ENCODE measurements around the gene TRIM24.

Gene TRIM24

GRCh38 chr7:138431517-138431916 is 28.5 kb upstream of the TRIM24 start:
- H4K20me1 ChIP-seq (ENCODE audit: insufficient read depth, low read length) = no peaks in the 10 kb centered on the region
- H3K4me3 ChIP-seq (ENCODE audit: low read length) = no peak overlapping the region
- no peaks in the 10 kb centered on the region for H3K9me2 ChIP-seq (replicated peaks; ENCODE audit: insufficient read depth, low read length)
- H3K9me3 ChIP-seq (replicated peaks; ENCODE audit: insufficient read depth, low read length) = no peaks in the 10 kb centered on the region
- no peak overlapping the region for H2AFZ ChIP-seq (ENCODE audit: low read length)
- H3F3A ChIP-seq (ENCODE audit: insufficient read depth, low read length) = no peaks in the 10 kb centered on the region
- H3K4me1 ChIP-seq (ENCODE audit: low read length) = no peaks in the 10 kb centered on the region
- no peaks in the 10 kb centered on the region for H3K27me3 ChIP-seq (replicated peaks; ENCODE audit: insufficient read depth, low read length)
- no peaks in the 10 kb centered on the region for H3K79me2 ChIP-seq (ENCODE audit: low read length)
- H3K27ac ChIP-seq (ENCODE audit: low read length) = no peak overlapping the region
- H3K9ac ChIP-seq (ENCODE audit: low read length) = no peak overlapping the region
- TF ChIP-seq EZH2 (optimal IDR thresholded peaks at IDR 0.05; ENCODE audit: low read depth, low read length) (no peak), EZH2phosphoT487 (IDR thresholded peaks at IDR 0.05; ENCODE audit: low read length) (no peak)
- TF ChIP-seq, protein P1, sequence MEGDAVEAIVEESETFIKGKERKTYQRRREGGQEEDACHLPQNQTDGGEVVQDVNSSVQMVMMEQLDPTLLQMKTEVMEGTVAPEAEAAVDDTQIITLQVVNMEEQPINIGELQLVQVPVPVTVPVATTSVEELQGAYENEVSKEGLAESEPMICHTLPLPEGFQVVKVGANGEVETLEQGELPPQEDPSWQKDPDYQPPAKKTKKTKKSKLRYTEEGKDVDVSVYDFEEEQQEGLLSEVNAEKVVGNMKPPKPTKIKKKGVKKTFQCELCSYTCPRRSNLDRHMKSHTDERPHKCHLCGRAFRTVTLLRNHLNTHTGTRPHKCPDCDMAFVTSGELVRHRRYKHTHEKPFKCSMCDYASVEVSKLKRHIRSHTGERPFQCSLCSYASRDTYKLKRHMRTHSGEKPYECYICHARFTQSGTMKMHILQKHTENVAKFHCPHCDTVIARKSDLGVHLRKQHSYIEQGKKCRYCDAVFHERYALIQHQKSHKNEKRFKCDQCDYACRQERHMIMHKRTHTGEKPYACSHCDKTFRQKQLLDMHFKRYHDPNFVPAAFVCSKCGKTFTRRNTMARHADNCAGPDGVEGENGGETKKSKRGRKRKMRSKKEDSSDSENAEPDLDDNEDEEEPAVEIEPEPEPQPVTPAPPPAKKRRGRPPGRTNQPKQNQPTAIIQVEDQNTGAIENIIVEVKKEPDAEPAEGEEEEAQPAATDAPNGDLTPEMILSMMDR (IDR thresholded peaks at IDR 0.05; ENCODE audit: low read length) = no peak
- no peak overlapping the region for H3K4me2 ChIP-seq (ENCODE audit: low read depth, low read length)
- no peak for DNase-seq
- H3K36me3 ChIP-seq (replicated peaks; ENCODE audit: insufficient read depth, low read length) = 0 out of 2 replicates have a peak, but pooled peaks cover 3% of the 10 kb centered on the region

DNA sequence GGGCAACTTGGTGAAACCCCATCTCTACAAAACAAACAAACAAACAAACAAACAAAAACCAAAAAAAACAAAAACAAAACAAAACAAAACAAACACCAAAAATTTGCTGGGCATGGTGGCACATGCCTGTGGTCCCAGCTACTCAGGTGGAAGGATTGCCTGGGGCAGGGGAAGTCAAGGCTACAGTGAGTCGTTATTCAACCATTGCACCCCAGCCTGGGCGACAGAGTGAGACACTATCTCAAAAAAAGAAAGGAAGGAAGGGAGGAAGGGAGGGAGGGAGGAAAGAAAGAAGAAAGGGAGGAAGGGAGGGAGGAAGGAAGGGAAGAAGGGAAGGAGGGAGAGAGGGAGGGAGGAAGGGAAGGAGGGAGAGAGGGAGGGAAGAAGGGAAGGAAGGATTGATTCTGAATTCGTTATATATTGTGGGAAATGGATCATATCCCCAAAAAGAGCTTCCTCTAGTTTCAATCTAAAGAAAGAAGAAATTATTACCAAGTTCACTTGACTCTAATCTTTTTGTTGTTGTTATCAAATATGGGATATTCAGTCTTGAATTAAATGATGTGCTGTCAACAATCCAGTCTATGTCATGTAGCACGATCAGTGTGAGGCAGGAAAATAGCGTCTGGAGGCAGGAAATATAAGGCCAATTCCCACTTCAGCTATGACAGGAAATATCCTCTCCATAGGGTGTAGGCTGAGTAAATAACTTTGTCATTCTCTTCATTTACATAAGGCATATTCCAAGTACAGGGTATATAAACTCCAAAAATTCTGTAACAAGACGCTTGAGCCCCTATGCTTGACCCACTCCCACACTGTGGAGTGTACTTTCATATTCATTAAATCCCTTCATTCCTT is 26.2 kb upstream of the TRIM24 start:
- H3K79me2 ChIP-seq (ENCODE audit: low read length) = no peaks in the 10 kb centered on the region
- H3K9ac ChIP-seq (ENCODE audit: low read length) = no peak overlapping the region
- H3K36me3 ChIP-seq (replicated peaks; ENCODE audit: insufficient read depth, low read length) = 0 out of 2 replicates have a peak, but pooled peaks cover 3% of the 10 kb centered on the region
- no peaks in the 10 kb centered on the region for H4K20me1 ChIP-seq (ENCODE audit: insufficient read depth, low read length)
- H3K4me2 ChIP-seq (ENCODE audit: low read depth, low read length) = no peak overlapping the region
- no peaks in the 10 kb centered on the region for H3K9me3 ChIP-seq (replicated peaks; ENCODE audit: insufficient read depth, low read length)
- no peak overlapping the region for H3K27ac ChIP-seq (ENCODE audit: low read length)
- H3K4me1 ChIP-seq (ENCODE audit: low read length) = no peaks in the 10 kb centered on the region
- TF ChIP-seq EZH2 (optimal IDR thresholded peaks at IDR 0.05; ENCODE audit: low read depth, low read length) (no peak), EZH2phosphoT487 (IDR thresholded peaks at IDR 0.05; ENCODE audit: low read length) (no peak)
- TF ChIP-seq, protein P1 (IDR thresholded peaks at IDR 0.05; ENCODE audit: low read length) = no peak
- DNase-seq = no peak
- H2AFZ ChIP-seq (ENCODE audit: low read length) = no peak overlapping the region
- H3F3A ChIP-seq (ENCODE audit: insufficient read depth, low read length) = no peaks in the 10 kb centered on the region
- H3K9me2 ChIP-seq (replicated peaks; ENCODE audit: insufficient read depth, low read length) = no peaks in the 10 kb centered on the region
- H3K4me3 ChIP-seq (ENCODE audit: low read length) = no peak overlapping the region
- H3K27me3 ChIP-seq (replicated peaks; ENCODE audit: insufficient read depth, low read length) = no peaks in the 10 kb centered on the region

GRCh38 chr7:138434597-138435019 is 25.5 kb upstream of the TRIM24 start:
- no peaks in the 10 kb centered on the region for H3K9me3 ChIP-seq (replicated peaks; ENCODE audit: insufficient read depth, low read length)

More at GRCh38 chr7:138434597-138435019, 25.5 kb upstream of the TRIM24 start:
- H3K9ac ChIP-seq (ENCODE audit: low read length) = no peak overlapping the region
- TF ChIP-seq, protein P1 (IDR thresholded peaks at IDR 0.05; ENCODE audit: low read length) = no peak
- TF ChIP-seq EZH2phosphoT487 (IDR thresholded peaks at IDR 0.05; ENCODE audit: low read length) = no peak
- no peak for TF ChIP-seq EZH2 (optimal IDR thresholded peaks at IDR 0.05; ENCODE audit: low read depth, low read length)
- H3F3A ChIP-seq (ENCODE audit: insufficient read depth, low read length) = no peaks in the 10 kb centered on the region
- no peaks in the 10 kb centered on the region for H3K79me2 ChIP-seq (ENCODE audit: low read length)
- DNase-seq = no peak
- no peaks in the 10 kb centered on the region for H3K27me3 ChIP-seq (replicated peaks; ENCODE audit: insufficient read depth, low read length)
- no peak overlapping the region for H3K27ac ChIP-seq (ENCODE audit: low read length)
- H4K20me1 ChIP-seq (ENCODE audit: insufficient read depth, low read length) = no peaks in the 10 kb centered on the region
- H2AFZ ChIP-seq (ENCODE audit: low read length) = no peak overlapping the region
- no peak overlapping the region for H3K4me3 ChIP-seq (ENCODE audit: low read length)
- H3K9me2 ChIP-seq (replicated peaks; ENCODE audit: insufficient read depth, low read length) = no peaks in the 10 kb centered on the region
- no peaks in the 10 kb centered on the region for H3K4me1 ChIP-seq (ENCODE audit: low read length)
- H3K4me2 ChIP-seq (ENCODE audit: low read depth, low read length) = no peak overlapping the region
- 0 out of 2 replicates have a peak, but pooled peaks cover under 1% of the 10 kb centered on the region for H3K36me3 ChIP-seq (replicated peaks; ENCODE audit: insufficient read depth, low read length)

Data from MM.1S (cell line).